Ecto neural progenitor cell (in vitro differentiated cells): Measurements from ENCODE around the gene HAPLN2.
"Not testable (repeated sequence)": the region's sequence is repeated elsewhere in the genome, so short reads cannot be mapped to it uniquely, and the experiment has no call there.

Experiments used
- DNase-seq: peaks from one replicate; pipeline ENCODE4 v3.0.0-alpha.2; 2018; ENCODE audit warnings: low spot score

Gene HAPLN2

DNA sequence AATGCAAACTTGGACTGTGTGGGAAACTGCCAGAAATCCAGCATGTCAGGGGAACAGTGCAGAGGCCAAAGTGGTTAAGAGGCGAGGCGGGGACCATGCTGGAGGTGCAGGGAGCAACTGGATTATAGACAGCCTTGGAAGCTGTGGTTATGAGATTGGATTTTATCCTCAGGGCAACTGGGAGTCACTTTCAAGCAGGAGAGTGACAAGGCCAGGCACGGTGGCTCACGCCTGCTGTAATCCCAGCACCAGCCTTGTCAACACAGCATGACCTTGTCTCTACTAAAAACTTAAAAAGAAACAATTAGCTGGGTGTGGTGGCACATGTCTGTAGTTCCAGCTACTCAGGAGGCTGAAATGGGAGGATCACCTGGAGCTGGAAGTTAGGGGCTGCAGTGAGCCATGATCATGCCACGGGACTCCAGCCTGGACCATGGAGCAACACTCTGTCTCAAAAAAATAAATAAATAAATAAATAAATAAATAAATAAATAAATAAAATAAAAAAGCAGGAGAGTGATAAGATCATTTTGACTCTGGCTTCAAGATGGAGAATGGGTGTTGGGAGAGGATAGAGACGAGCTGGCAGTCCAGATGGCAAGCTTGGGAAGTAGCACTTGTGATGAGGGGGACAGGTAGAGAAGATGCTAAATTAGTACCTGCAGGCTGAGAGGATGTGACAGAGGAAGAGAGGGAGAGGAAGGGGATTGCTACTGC is 3.5 kb downstream of the HAPLN2 start:
- no peak for DNase-seq

DNA sequence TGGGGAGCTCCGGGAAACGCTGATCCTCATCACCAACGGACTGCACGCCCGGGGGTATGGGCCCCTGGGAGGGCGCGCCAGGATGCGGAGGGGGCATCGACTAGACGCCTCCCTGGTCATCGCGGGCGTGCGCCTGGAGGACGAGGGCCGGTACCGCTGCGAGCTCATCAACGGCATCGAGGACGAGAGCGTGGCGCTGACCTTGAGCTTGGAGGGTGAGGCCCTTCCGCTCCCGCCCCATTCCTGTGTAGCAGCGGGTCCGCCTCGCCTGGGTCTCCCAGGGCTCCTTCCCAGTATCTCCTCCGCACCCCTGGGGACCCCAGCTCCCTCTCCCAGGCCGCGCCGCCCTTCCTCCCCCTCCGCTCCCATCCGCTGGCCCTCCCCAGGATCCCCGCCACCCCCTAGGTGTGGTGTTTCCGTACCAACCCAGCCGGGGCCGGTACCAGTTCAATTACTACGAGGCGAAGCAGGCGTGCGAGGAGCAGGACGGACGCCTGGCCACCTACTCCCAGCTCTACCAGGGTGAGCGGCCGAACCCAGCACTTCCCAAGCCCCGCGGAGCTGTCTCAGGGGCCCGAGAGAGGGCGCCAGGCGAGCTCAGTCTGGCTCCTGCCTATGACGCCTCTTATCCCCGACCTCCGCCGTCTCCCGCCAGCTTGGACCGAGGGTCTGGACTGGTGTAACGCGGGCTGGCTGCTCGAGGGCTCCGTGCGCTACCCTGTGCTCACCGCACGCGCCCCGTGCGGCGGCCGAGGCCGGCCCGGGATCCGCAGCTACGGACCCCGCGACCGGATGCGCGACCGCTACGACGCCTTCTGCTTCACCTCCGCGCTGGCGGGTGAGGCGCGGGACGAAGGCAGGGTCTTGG is 5.0 kb downstream of the HAPLN2 start:
- peak; percentile 85 for DNase-seq

DNA sequence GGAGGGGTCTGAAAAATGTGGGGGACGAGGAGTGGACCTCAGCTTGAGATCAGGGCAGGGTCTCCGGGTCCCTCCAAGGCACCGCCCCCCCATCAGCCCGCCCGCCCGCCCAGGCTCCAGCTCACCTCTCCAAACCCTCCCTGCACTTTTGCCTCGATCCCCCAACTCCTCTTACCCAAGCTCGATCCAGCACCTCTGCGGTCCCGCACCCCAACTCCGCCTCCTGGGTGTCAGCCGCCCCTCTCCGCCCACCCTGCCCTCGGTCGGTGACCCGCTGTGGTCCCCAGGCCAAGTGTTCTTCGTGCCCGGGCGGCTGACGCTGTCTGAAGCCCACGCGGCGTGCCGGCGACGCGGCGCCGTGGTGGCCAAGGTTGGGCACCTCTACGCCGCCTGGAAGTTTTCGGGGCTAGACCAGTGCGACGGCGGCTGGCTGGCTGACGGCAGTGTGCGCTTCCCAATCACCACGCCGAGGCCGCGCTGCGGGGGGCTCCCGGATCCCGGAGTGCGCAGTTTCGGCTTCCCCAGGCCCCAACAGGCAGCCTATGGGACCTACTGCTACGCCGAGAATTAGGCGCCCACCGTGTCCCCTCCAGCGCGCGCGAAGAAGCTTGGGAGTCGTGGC is 5.7 kb downstream of the HAPLN2 start:
- no peak for DNase-seq

DNA sequence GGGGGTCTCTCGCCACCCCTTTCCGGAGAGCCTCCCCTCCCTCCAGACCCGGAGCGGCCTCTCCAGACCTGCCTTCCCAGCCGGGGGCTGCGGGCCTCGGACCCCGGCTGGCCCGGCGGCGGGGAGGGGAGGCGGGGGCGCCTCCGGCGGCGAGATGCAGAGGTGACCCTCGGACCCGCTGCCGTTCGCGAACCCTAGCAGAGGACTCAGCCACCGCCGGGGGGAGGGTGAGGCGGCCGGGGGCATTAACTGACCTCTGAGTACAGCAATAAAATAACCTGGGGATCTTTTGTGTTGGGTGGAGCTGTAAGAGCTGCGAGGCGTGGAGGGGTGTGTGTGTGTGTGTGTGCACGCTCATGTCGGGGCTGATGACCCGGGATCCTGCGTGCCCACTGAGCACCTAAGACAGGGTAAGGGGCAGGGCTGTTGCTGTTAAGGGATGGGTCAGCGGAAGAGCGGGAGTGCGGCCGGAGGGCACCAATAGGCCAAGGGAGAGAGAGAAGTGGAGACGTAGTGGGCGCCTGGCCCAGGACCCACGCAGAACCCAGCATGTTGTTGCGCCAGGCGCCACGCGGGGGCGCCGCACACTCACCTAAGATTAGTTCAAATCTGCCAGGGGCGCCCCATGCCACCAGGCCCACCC is 6.3 kb downstream of the HAPLN2 start:
- peak; percentile 78 for DNase-seq

DNA sequence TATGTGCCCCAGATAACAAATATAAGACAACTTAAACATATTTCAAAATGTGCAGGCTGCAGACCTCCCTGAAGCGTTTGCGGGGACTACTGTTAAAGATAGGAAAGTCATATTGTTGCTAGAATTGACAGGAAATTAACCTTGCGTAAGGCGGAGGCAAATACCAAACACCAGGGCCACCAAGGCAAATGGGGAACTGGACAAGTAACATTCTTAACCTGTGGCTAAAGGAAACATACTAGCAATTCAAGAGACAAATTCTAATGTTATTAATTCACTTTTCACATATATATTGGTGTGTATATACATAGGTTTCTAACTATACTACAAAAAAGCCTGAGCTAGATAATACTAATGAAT is 6.8 kb downstream of the HAPLN2 start:
- DNase-seq = no peak

DNA sequence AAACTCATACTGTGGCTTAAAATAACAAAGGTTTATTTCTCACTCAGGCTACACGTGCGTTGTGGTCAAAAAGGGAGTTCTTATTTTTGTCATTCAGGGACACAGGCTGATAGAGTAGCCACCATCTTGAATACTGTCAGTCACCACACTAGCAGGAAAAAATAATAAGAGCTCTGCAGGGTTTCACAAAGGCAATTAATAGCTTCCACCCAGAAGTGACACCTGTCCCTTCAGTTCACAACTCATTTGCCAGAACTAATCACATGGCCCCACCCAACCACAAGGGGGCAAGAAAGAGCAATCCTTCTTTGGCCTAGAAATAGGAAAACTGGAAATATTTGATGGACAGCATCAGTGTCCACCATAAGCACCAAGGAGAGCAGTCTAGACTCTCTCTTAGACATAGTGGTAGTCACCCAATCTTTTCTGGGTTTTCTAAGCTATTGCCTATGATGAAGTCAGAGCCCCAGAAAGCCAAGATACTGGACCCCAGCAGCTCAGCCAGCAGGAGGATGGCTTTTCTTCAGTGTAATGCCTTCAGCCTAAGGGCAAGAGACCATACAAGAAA is 8.2 kb downstream of the HAPLN2 start:
- DNase-seq = no peak

DNA sequence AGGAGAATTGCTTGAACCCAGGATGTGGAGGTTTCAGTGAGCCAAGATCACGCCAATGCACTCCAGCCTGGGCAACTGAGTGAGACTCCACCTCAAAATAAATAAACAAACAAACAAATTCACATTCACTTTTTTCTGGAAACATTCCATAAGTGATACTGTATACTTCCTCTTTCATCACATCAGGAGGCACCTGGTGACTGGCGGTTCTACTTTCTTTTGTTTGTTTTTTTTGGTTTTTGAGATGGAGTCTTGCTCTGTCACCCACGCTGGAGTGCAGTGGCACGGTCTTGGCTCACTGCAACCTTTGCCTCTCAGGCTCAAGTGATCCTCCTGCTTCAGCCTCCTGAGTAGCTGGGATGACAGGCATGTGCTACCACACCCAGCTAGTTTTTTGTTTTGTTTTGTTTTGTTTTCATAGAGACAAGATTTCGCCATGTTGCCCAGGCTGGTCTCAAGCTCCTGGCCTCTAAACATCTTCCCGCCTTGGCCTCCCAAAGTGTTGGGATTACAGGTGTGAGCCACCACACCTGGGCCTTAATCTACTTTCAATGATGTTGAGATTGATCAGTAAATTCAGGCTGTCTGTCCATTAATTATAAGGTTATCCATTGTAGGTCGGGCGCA is 10.7 kb downstream of the HAPLN2 start:
- no peak for DNase-seq

DNA sequence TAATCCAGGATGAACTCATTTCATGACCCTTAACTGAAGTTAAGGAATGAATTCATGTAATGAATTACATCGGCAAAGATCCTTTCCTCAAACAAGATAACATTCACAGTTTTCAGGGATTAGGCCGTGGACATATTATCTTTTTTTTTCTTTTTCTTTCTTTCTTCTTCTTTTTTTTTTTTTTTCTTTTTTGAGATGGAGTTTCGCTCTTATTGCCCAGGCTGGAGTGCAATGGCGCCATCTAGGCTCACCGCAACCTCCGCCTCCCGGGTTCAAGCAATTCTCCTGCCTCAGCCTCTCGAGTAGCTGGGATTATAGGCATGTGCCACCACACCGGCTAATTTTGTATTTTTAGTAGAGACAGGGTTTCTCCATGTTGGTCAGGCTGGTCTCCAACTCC is 11.9 kb downstream of the HAPLN2 start:
- DNase-seq = not testable (repeated sequence)

DNA sequence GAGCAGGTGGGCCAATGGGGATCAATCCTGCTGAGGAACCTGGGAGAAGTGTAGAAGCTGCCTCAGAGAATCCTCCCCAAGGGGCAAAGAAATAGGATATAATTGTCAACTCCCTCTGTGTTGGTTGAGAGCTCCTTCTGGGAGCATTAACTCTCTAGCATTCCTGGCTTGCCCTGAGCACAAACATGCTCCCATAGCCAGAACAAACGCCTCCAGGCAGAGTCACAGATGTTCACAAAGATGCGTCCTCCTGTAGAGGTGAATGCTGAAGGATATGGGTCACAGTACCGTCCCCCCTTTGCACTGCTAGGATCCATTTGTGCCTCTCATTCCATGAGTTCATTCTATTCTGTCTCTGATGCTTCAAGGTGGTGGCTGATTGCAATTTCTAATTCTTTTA is 13.1 kb downstream of the HAPLN2 start:
- DNase-seq = no peak

DNA sequence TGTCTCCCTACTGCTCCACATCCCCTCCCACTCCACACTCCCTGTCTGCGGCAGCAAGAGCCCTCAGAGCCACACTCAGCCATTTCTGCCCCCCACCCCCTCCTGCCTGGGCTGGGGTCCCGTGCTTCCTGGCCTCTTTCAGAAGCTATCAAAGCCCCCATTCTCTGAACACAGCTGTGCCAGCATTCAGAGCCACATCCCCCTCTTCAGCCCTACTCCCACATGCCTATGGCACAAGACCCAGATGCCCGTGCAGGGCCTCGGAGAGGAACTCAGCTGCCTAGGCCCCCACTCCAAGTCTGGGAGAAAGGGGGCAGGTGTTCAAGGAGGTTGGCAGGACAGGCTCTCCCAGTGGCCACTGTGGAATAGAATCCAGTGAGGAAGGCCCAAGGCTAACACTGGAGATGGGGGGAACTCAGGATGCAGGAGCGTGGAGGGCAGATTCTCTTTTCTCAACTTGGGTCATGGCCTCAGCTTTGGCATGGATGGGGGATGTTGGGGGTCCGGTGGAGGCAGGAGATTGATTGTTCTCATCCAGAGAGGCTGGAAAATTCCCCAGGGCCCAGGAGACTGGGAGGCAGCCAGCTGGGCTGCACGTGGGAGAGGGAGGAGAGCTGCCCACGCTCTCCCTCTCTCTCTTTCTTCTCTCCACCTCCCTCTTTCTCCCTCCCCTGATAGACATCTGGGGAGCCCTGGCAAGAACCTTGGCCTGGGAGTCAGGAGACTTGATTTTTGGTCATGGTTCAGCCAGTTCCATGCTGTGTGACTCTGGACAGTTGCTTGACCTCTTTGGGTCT is 19.2 kb downstream of the HAPLN2 start:
- DNase-seq = no peak

DNA sequence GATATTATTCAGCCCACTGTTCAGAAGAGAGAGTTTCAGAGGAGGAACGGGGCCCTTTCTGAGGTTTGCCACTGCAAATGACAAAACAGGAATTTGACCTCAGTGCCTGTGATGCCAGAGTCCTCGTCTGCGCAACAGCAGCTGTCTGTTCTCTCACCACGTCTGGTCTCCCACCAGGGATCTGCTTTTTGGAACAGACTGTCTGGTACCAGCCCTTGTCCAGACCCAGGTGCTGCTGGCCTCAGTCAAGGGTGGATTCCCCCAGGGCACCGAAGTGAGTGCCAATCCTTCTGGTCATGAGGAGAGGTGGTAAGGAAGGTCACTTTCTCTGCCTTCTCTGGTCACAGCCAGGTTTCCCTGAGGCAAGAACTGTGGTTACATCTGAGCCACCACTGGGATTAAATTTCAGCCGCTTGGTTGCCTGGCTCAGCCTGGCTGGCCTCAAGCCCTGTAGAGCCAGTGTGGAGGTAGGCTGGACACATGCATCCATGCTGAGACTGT is 20.4 kb downstream of the HAPLN2 start:
- no peak for DNase-seq

DNA sequence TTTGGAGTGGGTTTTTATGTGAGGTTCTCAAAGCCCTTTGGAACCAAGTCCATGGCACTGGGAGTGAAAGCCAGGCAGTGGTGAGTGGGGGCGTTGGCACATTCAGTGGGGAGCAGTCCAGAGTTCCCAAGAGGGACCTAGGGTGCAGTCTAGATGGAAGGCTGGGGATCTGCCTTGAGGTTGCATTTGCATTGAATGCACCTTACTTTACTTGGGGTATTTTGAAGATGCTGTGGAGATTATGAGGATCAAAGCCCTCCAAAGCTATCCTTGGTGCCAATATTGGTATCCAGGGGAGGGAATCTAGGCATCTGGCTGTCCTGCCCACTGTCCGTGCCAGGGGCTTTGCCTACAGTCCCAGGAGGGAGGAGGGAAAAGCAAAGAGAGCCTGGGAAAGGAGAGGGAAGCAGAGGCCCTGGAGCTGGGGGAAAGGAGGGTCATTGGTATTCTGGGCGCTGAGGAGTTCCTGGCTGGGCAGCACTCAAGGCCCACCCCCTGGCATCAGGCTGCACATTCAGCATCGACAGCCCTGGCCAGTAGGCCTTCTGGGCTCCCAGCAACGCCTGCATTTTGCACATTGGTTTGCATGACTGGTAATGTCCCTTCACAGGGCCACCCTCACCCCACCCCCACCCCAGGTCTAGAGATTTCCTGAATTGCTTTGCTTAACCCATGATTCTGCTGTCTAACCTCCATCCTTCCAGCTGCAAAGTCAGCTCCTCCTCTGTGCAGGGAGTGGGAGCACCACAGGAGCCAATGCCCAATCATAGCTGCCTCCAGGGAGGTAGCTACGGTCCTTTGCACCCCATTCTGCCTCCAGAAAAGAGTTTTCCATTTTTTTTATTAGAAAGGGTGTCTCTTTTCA is 21.9 kb downstream of the HAPLN2 start:
- no peak for DNase-seq

DNA sequence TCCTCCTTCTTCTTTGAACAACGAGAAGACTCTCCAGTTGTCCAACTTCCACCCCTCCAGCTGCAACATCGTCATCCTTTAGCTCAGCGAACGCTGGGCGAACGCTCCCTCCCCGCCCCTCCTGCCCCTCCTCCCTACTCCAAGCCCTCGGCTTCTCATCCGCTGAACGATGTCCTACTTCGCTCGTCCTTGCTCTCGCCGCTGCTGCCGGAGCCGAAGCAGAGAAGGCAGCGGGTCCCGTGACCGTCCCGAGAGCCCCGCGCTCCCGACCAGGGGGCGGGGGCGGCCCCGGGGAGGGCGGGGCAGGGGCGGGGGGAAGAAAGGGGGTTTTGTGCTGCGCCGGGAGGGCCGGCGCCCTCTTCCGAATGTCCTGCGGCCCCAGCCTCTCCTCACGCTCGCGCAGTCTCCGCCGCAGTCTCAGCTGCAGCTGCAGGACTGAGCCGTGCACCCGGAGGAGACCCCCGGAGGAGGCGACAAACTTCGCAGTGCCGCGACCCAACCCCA is 22.6 kb downstream of the HAPLN2 start, which contains the start of gene BCAN:
BCAN (plus strand) TSS at position 357 of the 504 bp plus-strand sequence. CDS start 3,938 bp downstream, outside the sequence.
- DNase-seq = peak; percentile 84

DNA sequence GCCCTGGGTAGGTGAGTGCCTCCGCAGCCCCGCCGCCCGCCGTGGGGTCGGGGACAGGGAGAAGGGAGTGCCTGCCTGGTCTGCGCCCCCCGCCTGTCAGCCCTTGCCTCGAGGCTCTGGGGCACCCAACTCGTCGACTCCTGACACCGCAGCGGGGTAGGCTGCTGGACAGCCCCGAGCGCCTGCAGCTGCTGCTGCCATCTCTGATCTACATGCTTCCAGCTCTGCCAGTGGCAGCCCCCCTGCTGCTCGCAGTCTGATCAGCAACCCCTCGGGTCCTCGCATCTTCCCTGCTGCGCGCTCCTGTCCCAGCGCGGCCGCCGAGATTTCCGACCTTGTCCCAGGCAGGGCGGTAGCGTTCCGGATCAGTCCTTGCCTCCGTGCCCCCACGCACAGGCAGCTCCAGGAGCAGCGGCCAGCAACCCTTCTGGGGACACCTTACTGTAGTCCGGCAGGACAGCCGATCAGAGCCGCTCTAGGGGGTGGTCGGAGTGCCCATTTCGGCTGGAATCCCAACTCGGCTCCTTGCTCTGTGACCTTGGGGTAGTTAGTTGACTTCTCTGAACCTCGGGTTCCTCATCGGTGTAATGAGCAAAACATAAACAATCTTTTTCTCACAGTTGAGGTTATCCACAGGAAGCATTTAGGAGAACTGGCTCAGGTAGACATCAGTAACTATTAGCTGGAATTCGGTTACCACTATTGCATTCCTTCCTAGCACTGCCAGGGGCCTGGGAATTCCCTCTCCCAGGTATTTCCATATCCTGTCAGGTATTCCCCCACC is 23.2 kb downstream of the HAPLN2 start:
- peak; percentile 62 for DNase-seq

DNA sequence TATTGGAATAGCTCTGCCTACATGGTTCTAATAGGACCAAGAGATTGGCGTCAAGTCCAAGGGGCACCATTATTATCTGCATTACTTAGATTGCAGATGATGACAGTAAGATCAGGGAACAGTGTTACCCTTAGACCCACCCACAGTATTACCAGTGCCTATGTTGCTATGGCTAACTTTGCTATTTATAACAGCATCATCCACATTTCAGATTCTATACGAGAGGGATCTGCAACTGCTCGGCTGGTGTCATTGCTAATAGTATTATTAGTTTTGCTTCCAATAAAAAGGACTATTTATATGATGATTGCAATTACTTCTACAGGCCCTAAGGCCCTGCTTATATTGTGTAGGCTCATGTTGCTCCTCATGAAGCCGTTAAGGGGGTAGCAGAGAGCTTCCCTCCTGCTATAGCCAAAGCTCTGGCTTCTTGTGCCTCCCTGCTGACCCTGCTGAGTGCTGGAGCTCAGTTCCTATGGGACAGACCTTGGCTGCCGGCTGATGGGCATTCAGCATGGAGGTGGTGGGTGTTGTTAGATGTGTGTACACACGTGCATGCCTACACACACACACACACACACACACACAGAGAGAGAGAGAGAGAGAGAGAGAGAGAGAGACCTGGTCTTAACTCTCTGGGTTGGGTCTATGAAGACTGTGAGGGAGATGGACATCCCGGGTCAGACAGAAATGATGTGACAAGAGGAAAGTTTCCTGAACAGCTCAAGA is 24.0 kb downstream of the HAPLN2 start:
- DNase-seq = no peak

DNA sequence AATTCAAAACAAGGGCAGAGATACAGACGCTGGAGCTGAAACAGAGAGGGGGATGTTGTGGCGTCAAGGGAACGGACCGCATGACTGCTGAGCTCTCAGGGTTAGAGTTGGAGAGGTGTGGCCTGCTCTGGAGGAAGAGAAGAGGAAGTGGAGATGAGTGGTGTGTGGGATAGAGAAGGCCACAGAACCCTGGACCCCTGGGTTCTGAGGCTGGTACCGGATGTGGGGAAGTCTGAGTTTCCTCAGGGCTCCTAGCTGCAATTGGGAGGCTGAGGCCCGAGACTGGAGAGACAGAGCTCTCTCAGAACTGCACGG is 24.5 kb downstream of the HAPLN2 start:
- no peak for DNase-seq

DNA sequence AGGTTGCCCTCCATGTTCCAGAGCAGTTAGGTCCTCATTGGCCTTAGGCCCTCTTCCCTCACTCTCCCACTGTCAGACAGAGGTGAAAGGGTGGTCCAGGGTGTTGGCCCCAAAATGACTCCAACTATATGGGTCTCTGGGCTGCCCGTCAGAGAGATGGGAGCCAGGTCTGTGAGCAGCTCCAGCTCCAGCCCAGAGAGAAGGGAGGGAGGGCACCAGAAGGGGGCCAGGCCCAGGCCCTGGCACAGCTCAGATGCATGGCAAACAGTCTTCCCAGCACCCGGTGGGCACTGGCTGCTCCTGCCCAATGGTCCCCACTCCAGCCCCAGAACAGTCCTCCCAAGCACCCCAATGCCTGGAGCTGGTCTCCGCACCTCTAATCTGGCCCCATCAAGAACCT is 24.9 kb downstream of the HAPLN2 start:
- no peak for DNase-seq

DNA sequence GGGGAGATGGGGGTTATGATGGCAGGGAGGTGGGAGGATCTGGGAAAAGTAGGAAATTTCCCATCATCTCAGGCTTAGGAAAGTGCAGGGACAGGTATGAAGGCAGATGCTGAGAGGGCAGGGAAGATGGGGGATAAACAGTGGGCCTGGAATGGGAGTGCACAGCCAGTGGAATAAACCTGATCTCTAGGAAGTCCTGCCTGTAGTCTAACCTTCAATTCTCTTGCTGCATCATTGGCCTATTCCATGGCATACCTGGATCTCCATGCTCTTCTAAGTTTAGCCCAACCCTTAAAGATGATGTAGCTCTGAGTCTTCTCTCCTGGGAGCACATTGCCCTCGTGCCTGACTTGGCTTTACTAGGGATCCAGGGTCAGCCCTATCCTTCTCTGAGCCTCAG is 25.4 kb downstream of the HAPLN2 start:
- DNase-seq = no peak
